Osteocyte (in vitro differentiated cells): ENCODE measurements around the gene GPR4. TPM values are rescaled to one million over a fixed set of nuclear protein-coding genes. Genes with fewer than 3 reads are reported as not detected.

Experiments used
- DNase-seq: peaks from one replicate; pipeline ENCODE4 v3.0.0; 2021; ENCODE audit warnings: mixed read lengths; ENCODE audit not compliant: unreplicated experiment; ENCODE audit errors: extremely low spot score
- H3K27ac Mint-ChIP-seq: one replicate; pipeline ENCODE4 v1.8.0; 2021; ENCODE audit warnings: mild to moderate bottlenecking, mixed read lengths; ENCODE audit not compliant: unreplicated experiment
- H3K27me3 Mint-ChIP-seq: one replicate; pipeline ENCODE4 v1.8.0; 2021; ENCODE audit warnings: mixed read lengths; ENCODE audit not compliant: unreplicated experiment
- H3K36me3 Mint-ChIP-seq: one replicate; pipeline ENCODE4 v1.8.0; 2021; ENCODE audit warnings: mixed read lengths; ENCODE audit not compliant: unreplicated experiment
- H3K4me1 Mint-ChIP-seq: one replicate; pipeline ENCODE4 v1.8.0; 2021; ENCODE audit warnings: mixed read lengths; ENCODE audit not compliant: unreplicated experiment
- H3K4me3 Mint-ChIP-seq: one replicate; pipeline ENCODE4 v1.8.0; 2021; ENCODE audit warnings: mild to moderate bottlenecking, moderate library complexity, mixed read lengths; ENCODE audit not compliant: unreplicated experiment
- H3K9me3 Mint-ChIP-seq: one replicate; pipeline ENCODE4 v1.8.0; 2021; ENCODE audit warnings: mixed read lengths; ENCODE audit not compliant: unreplicated experiment
- total RNA-seq: library from RNA; stranded (reverse); gene quantifications from 2 replicates; pipeline ENCODE4 v1.2.1, GENCODE V29; 2021
- TF ChIP-seq, protein P1 (sequence below): fragments of 200-600 bp; sonication (generic); IDR thresholded peaks from 2 replicates; pipeline ENCODE4 v1.5.0; 2021; ENCODE audit warnings: antibody characterized with exemption, mild to moderate bottlenecking, moderate library complexity

Gene GPR4
- total RNA-seq, 1 donor from 2014 or later: not detected

DNA sequence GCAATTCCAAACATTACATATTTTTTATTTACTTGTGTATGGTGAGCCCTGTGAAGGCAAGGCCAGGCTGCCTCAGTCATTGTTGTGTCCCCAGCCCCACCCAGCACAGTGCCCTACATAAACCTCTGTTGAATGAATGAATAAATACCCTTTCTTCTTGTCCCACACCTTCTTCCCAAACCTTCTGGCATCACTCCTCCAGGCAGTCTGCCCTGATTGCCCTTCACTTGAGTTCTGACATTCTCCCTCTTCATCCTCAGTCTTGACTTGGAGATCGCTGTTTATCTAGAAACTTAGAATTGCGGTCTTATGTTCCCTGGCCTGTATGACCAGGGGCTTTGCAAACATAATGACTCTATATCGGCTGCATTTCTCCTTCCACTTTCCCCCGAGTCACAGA lies 12.2 kb downstream of the GPR4 start:
- Mint-ChIP-seq H3K4me3 (no peak overlapping the region), H3K36me3 (no peaks in the 10 kb centered on the region), H3K9me3 (no peaks in the 10 kb centered on the region), H3K27ac (no peak overlapping the region), H3K4me1 (peaks cover 4% of the 10 kb centered on the region), H3K27me3 (peaks cover 8% of the 10 kb centered on the region)
- TF ChIP-seq, protein P1, sequence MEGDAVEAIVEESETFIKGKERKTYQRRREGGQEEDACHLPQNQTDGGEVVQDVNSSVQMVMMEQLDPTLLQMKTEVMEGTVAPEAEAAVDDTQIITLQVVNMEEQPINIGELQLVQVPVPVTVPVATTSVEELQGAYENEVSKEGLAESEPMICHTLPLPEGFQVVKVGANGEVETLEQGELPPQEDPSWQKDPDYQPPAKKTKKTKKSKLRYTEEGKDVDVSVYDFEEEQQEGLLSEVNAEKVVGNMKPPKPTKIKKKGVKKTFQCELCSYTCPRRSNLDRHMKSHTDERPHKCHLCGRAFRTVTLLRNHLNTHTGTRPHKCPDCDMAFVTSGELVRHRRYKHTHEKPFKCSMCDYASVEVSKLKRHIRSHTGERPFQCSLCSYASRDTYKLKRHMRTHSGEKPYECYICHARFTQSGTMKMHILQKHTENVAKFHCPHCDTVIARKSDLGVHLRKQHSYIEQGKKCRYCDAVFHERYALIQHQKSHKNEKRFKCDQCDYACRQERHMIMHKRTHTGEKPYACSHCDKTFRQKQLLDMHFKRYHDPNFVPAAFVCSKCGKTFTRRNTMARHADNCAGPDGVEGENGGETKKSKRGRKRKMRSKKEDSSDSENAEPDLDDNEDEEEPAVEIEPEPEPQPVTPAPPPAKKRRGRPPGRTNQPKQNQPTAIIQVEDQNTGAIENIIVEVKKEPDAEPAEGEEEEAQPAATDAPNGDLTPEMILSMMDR: no peak
- no peak for DNase-seq

DNA sequence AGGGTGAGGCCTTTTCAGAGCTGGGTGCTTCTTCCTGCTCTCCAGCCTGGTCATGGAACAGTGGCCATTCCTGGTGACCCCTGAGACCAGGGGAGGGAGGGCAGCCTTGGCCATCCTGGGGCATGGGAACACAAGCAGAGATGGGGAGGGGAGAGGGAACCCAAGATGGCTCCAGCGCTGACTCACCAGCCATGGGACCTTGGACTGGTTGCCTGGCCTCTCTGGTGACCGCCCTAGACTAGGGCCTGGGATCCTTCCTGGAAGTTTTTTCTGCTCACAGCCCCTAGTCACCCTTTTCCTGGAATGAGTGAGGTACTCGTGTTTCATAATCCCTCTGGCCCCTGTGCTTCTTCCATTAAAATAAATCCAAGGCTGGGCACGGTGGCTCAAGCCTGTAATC lies 14.1 kb downstream of the GPR4 start:
- Mint-ChIP-seq H3K4me3 (no peak overlapping the region), H3K4me1 (peaks cover 14% of the 10 kb centered on the region), H3K36me3 (no peaks in the 10 kb centered on the region), H3K27me3 (peaks cover 8% of the 10 kb centered on the region), H3K27ac (peak overlapping the region; percentile 14), H3K9me3 (no peaks in the 10 kb centered on the region)
- TF ChIP-seq, protein P1: no peak
- DNase-seq: no peak

DNA sequence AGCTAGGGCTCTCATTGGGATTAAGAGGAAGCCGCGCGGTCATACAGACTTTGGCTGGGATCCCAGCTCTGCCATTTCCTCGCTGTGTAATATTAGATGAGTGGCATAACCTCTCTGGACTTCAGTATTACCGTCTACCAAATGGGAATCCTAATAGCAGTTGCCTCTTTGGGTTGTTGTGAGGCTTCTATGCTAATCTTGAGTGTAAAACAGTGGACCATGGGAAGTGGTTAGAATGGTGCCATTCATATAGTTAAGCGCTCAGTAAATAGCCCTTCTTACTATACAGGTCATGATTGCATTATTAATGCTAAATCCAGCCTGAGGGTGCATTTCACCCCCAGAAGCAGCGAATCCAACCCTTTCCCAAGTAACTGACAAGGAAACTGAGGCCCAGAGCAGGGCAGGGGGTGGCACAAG lies 16.8 kb downstream of the GPR4 start:
- peak overlapping the region; percentile 91 for H3K4me3 Mint-ChIP-seq
- TF ChIP-seq, protein P1: no peak
- H3K4me1 Mint-ChIP-seq: peaks cover 28% of the 10 kb centered on the region
- peak overlapping the region; percentile 99 for H3K27ac Mint-ChIP-seq
- no peaks in the 10 kb centered on the region for H3K27me3 Mint-ChIP-seq
- peaks cover 2% of the 10 kb centered on the region for H3K36me3 Mint-ChIP-seq
- no peaks in the 10 kb centered on the region for H3K9me3 Mint-ChIP-seq
- DNase-seq: no peak

DNA sequence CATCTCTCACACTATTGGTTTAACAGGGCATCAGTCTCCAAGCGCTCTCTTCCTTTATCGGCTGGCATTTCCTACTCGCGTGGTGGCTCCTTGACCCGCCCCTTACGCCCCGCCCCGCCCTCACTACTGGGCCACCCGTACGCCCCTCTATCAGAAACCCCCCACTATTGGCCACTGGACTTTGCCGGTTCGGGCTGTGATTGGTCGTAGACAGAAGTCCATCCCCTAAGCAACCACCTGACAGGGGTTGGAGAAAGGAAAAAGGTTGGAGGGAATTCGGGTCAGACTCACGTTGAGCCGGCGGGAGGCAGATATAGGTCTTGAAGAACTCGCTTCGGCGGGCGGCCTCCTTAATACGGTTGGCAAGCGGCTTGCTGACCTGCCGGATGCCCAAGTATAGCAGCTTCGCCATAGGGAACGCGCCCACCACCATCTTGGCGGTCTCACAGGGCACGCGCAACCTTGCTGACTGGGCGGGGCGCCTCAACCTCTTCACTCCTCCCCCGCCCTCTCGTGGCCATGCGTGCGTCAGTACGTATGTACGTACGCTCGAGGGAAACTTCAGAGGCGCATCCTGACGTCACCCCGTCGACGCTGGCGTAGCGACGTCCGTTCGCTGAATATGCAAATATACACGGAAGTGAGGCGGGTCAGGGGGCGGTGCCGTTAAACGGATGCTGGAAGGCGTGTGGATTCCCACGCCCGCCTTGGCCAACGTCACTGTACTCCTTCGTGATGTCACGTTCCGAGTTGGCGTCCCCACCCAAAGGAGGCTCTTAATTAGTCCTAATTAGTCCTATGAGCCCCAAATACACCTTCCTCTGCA lies 17.5 kb downstream of the GPR4 start, which contains the start of gene OPA3:
OPA3 (minus strand) TSS at position 471 of the 826 bp plus-strand sequence; CDS start at position 433, 38 bp downstream.
- TF ChIP-seq, protein P1: peak; percentile 37
- Mint-ChIP-seq H3K4me3 (peak within 1 kb of the TSS; percentile 91), H3K27me3 (no peaks in the 10 kb centered on the region), H3K27ac (peak within 1 kb of the TSS; percentile 99), H3K4me1 (peaks cover 28% of the 10 kb centered on the region), H3K36me3 (peaks cover 2% of the 10 kb centered on the region), H3K9me3 (no peaks in the 10 kb centered on the region)
- peak; percentile 99 for DNase-seq

DNA sequence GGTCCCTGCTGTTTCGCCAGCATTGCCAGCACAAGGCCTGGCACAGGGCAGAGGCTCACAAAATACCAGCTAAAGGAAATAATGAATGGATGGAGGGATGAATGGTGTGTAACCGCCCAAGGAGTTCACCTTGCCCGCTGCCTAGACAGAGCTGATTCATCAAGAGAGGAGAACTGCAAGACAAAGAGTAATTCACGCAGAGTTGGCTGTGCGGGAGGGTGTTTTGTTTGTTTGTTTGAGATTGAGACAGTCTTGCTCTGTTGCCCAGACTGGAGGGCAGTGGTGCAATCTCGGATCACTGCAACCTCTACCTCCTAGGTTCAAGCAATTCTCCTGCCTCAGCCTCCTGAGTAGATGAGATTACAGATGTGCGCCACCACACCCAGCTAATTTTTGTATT lies 20.4 kb downstream of the GPR4 start:
- Mint-ChIP-seq H3K9me3 (no peaks in the 10 kb centered on the region), H3K27ac (peak overlapping the region; percentile 29), H3K36me3 (peaks cover 2% of the 10 kb centered on the region), H3K4me1 (peaks cover 44% of the 10 kb centered on the region), H3K27me3 (no peaks in the 10 kb centered on the region), H3K4me3 (peak overlapping the region; percentile 10)
- no peak for DNase-seq
- TF ChIP-seq, protein P1: no peak
